ENCODE measurements around the gene PPP6R3. TPM values are rescaled to one million over a fixed set of nuclear protein-coding genes. Genes with fewer than 3 reads are reported as not detected.

Gene PPP6R3
- total and polyA plus RNA-seq, 2 experiments from 2014 or later: 31.5 to 108 TPM

GRCh38 chr11:68497761-68498160, 37.2 kb downstream of the PPP6R3 start:
- TF ChIP-seq CTCF (IDR thresholded peaks at IDR 0.05; ENCODE audit: poor library complexity) (no peak), EZH2phosphoT487 (IDR thresholded peaks at IDR 0.05; ENCODE audit: low read depth, severe bottlenecking, unreplicated experiment) (no peak), EZH2 (IDR thresholded peaks at IDR 0.05; ENCODE audit: borderline replicate concordance) (no peak)
- Histone ChIP-seq H2AFZ (no peak overlapping the region), H3K4me3 (no peak overlapping the region), H3K4me2 (no peak overlapping the region), H3K79me2 (peaks cover 99% of the 10 kb centered on the region), H3K27ac (no peak overlapping the region), H4K20me1 (ENCODE audit: insufficient read depth, poor library complexity, severe bottlenecking) (peaks cover 96% of the 10 kb centered on the region), H3K9me2 (replicated peaks; ENCODE audit: insufficient read depth) (no peaks in the 10 kb centered on the region), H3K4me1 (ENCODE audit: insufficient read depth) (peaks cover 7% of the 10 kb centered on the region), H3K36me3 (replicated peaks; ENCODE audit: insufficient read depth, low read depth) (no peaks in the 10 kb centered on the region), H3K27me3 (no peaks in the 10 kb centered on the region), H3K9me3 (ENCODE audit: low read depth) (no peaks in the 10 kb centered on the region)
- 89% methylated on average over 2 of the region's 2 CpGs for WGBS (ENCODE audit: low lambda C conversion rate, missing lambda C conversion rate)
- no peak for DNase-seq (ENCODE audit: low spot score)

GRCh38 chr11:68498321-68498720, 37.8 kb downstream of the PPP6R3 start:
- no peak overlapping the region for H3K4me2 ChIP-seq
- H3K27ac ChIP-seq: no peak overlapping the region
- no peak overlapping the region for H2AFZ ChIP-seq
- H4K20me1 ChIP-seq (ENCODE audit: insufficient read depth, poor library complexity, severe bottlenecking): peaks cover 97% of the 10 kb centered on the region
- DNase-seq (ENCODE audit: low spot score): no peak
- peaks cover 99% of the 10 kb centered on the region for H3K79me2 ChIP-seq
- no peaks in the 10 kb centered on the region for H3K36me3 ChIP-seq (replicated peaks; ENCODE audit: insufficient read depth, low read depth)
- H3K4me1 ChIP-seq (ENCODE audit: insufficient read depth): peaks cover 8% of the 10 kb centered on the region
- TF ChIP-seq CTCF (IDR thresholded peaks at IDR 0.05; ENCODE audit: poor library complexity) (no peak), EZH2 (IDR thresholded peaks at IDR 0.05; ENCODE audit: borderline replicate concordance) (no peak), EZH2phosphoT487 (IDR thresholded peaks at IDR 0.05; ENCODE audit: low read depth, severe bottlenecking, unreplicated experiment) (no peak)
- H3K9me2 ChIP-seq (replicated peaks; ENCODE audit: insufficient read depth): no peaks in the 10 kb centered on the region
- WGBS (ENCODE audit: low lambda C conversion rate, missing lambda C conversion rate): 82% methylated on average over 2 of the region's 2 CpGs
- H3K4me3 ChIP-seq: no peak overlapping the region
- H3K9me3 ChIP-seq (ENCODE audit: low read depth): no peaks in the 10 kb centered on the region
- H3K27me3 ChIP-seq: no peaks in the 10 kb centered on the region

GRCh38 chr11:68498903-68499883, 38.6 kb downstream of the PPP6R3 start:
- no peak overlapping the region for H3K27ac ChIP-seq
- H3K79me2 ChIP-seq: peaks cover 99% of the 10 kb centered on the region
- TF ChIP-seq EZH2phosphoT487 (IDR thresholded peaks at IDR 0.05; ENCODE audit: low read depth, severe bottlenecking, unreplicated experiment) (no peak), CTCF (IDR thresholded peaks at IDR 0.05; ENCODE audit: poor library complexity) (no peak), EZH2 (IDR thresholded peaks at IDR 0.05; ENCODE audit: borderline replicate concordance) (no peak)
- H4K20me1 ChIP-seq (ENCODE audit: insufficient read depth, poor library complexity, severe bottlenecking): peaks cover 98% of the 10 kb centered on the region
- no peak for DNase-seq (ENCODE audit: low spot score)
- no peak overlapping the region for H3K4me2 ChIP-seq
- H3K4me3 ChIP-seq: no peak overlapping the region
- no peaks in the 10 kb centered on the region for H3K9me2 ChIP-seq (replicated peaks; ENCODE audit: insufficient read depth)
- no peaks in the 10 kb centered on the region for H3K36me3 ChIP-seq (replicated peaks; ENCODE audit: insufficient read depth, low read depth)
- no peaks in the 10 kb centered on the region for H3K9me3 ChIP-seq (ENCODE audit: low read depth)
- WGBS (ENCODE audit: low lambda C conversion rate, missing lambda C conversion rate): 70% methylated on average over 11 of the region's 11 CpGs
- peaks cover 14% of the 10 kb centered on the region for H3K4me1 ChIP-seq (ENCODE audit: insufficient read depth)
- no peaks in the 10 kb centered on the region for H3K27me3 ChIP-seq
- H2AFZ ChIP-seq: no peak overlapping the region
